WTC11 (cell line): ENCODE measurements around the gene BTBD17. TPM values are rescaled to one million over a fixed set of nuclear protein-coding genes. Genes with fewer than 3 reads are reported as not detected.

Experiments used
- ATAC-seq: fragments of 200-7000 bp; cut with Tn5 transposase; 2 replicates; pipeline ENCODE4 v1.10.0; 2021; ENCODE audit warnings: mild to moderate bottlenecking, moderate library complexity
- CTCF ChIA-PET: fragments of 300-600 bp; sonication (Branson Sonifier 250); formaldehyde crosslinking; loops from one replicate; lab custom pipeline; 2021; ENCODE audit warnings: antibody characterized with exemption; lab: Charles Lee
- POLR2A ChIA-PET: fragments of 350-600 bp; sonication (Branson Sonifier 250); formaldehyde crosslinking; loops from one replicate; lab custom pipeline; 2021; ENCODE audit warnings: antibody characterized with exemption; lab: Charles Lee
- DNase-seq: peaks from one replicate; pipeline ENCODE4 v3.0.0; 2021; ENCODE audit warnings: low spot score
- H3K27ac Mint-ChIP-seq: 2 replicates; pipeline ENCODE4 v1.8.0; 2021; ENCODE audit warnings: mixed read lengths
- H3K27me3 Mint-ChIP-seq: 2 replicates; pipeline ENCODE4 v1.8.0; 2021; ENCODE audit warnings: low read depth, mild to moderate bottlenecking, moderate library complexity, mixed read lengths
- H3K36me3 Mint-ChIP-seq: 2 replicates; pipeline ENCODE4 v1.8.0; 2021; ENCODE audit warnings: mixed read lengths
- H3K4me1 Mint-ChIP-seq: 2 replicates; pipeline ENCODE4 v1.8.0; 2022; ENCODE audit warnings: mixed read lengths
- H3K4me3 Mint-ChIP-seq: 2 replicates; pipeline ENCODE4 v1.8.0; 2021; ENCODE audit warnings: mild to moderate bottlenecking, moderate library complexity, mixed read lengths
- H3K9me3 Mint-ChIP-seq: 2 replicates; pipeline ENCODE4 v1.8.0; 2021; ENCODE audit warnings: mixed read lengths
- ATF3 ChIP-seq: sonication (generic); formaldehyde crosslinking; conservative IDR thresholded peaks from 2 replicates; pipeline ENCODE4 v1.8.1; 2022; ENCODE audit warnings: mild to moderate bottlenecking, missing genetic modification reagents
- CBFB ChIP-seq: sonication (generic); formaldehyde crosslinking; IDR thresholded peaks from 2 replicates; pipeline ENCODE4 v1.8.1; 2022; ENCODE audit warnings: mild to moderate bottlenecking, low read depth, missing genetic modification reagents
- ERG ChIP-seq: fragments of 250-450 bp; sonication (Bioruptor Pico); IDR thresholded peaks from 2 replicates; pipeline ENCODE4 v1.8.0; 2021; ENCODE audit warnings: mild to moderate bottlenecking
- GRHL2 ChIP-seq: fragments of 250-450 bp; sonication (Bioruptor Pico); IDR thresholded peaks from 2 replicates; pipeline ENCODE4 v1.8.0; 2022; ENCODE audit warnings: mild to moderate bottlenecking, moderate library complexity; ENCODE audit not compliant: insufficient replicate concordance, severe bottlenecking
- HMGXB4 ChIP-seq: sonication (generic); formaldehyde crosslinking; IDR thresholded peaks from 2 replicates; pipeline ENCODE4 v1.8.1; 2023; ENCODE audit warnings: mild to moderate bottlenecking, moderate library complexity, missing genetic modification reagents
- MAX ChIP-seq: sonication (generic); formaldehyde crosslinking; IDR thresholded peaks from 2 replicates; pipeline ENCODE4 v1.8.0; 2022; ENCODE audit warnings: mild to moderate bottlenecking, missing genetic modification reagents
- MLX ChIP-seq: sonication (generic); formaldehyde crosslinking; IDR thresholded peaks from 2 replicates; pipeline ENCODE4 v1.8.1; 2023; ENCODE audit warnings: mild to moderate bottlenecking, missing genetic modification reagents, moderate library complexity
- NR3C1 ChIP-seq: sonication (generic); formaldehyde crosslinking; conservative IDR thresholded peaks from 2 replicates; pipeline ENCODE4 v1.8.1; 2023; ENCODE audit warnings: low read depth, mild to moderate bottlenecking, missing genetic modification reagents
- OVOL2 ChIP-seq: fragments of 250-450 bp; sonication (Bioruptor Pico); IDR thresholded peaks from 2 replicates; pipeline ENCODE4 v1.9.0; 2021; ENCODE audit warnings: mild to moderate bottlenecking, borderline replicate concordance
- PRRX2 ChIP-seq: fragments of 250-450 bp; sonication (Bioruptor Pico); IDR thresholded peaks from 2 replicates; pipeline ENCODE4 v1.8.0; 2021; ENCODE audit warnings: mild to moderate bottlenecking
- SOX15 ChIP-seq: fragments of 250-450 bp; sonication (Bioruptor Pico); IDR thresholded peaks from 2 replicates; pipeline ENCODE4 v1.9.0; 2021; ENCODE audit warnings: mild to moderate bottlenecking
- SP1 ChIP-seq: sonication (generic); formaldehyde crosslinking; conservative IDR thresholded peaks from 2 replicates; pipeline ENCODE4 v1.8.1; 2022; ENCODE audit warnings: missing genetic modification reagents
- STAT6 ChIP-seq: sonication (generic); formaldehyde crosslinking; conservative IDR thresholded peaks from 2 replicates; pipeline ENCODE4 v1.8.1; 2023; ENCODE audit warnings: mild to moderate bottlenecking, low read depth, missing genetic modification reagents, moderate library complexity
- USF1 ChIP-seq: sonication (generic); formaldehyde crosslinking; IDR thresholded peaks from 2 replicates; pipeline ENCODE4 v1.8.0; 2022; ENCODE audit warnings: mild to moderate bottlenecking, missing genetic modification reagents
- ZNF671 ChIP-seq: fragments of 250-450 bp; sonication (Bioruptor Pico); IDR thresholded peaks from 2 replicates; pipeline ENCODE4 v1.8.0; 2021; ENCODE audit warnings: mild to moderate bottlenecking
- total RNA-seq: library from RNA; stranded (reverse); gene quantifications from 3 replicates; pipeline ENCODE4 v1.2.3, GENCODE V29; 2021

BTBD17 gene
- total RNA-seq, 1 experiment from 2014 or later: 0.94 TPM

- TF ChIP-seq NR3C1: no peak
Measured at GRCh38 chr17:74383141-74383540, 21.5 kb upstream of the BTBD17 start (continued).

- TF ChIP-seq NR3C1: no peak
- no peak for TF ChIP-seq ZNF671 (CRISPR knock-in tag)
- no peak for TF ChIP-seq CBFB (CRISPR knock-in tag)
- TF ChIP-seq SOX15 (CRISPR knock-in tag): no peak
- no peak for TF ChIP-seq HMGXB4 (CRISPR knock-in tag)
- TF ChIP-seq MAX (CRISPR knock-in tag): no peak
- no peak for TF ChIP-seq PRRX2 (CRISPR knock-in tag)
- TF ChIP-seq SP1 (CRISPR knock-in tag): no peak
- TF ChIP-seq STAT6 (CRISPR knock-in tag): no peak
- no peak for TF ChIP-seq OVOL2
- no peak for TF ChIP-seq ATF3
- no peak for TF ChIP-seq USF1 (CRISPR knock-in tag)
- TF ChIP-seq GRHL2: no peak
- TF ChIP-seq ERG: no peak
- TF ChIP-seq MLX (CRISPR knock-in tag): no peak
- ATAC-seq (no peak), DNase-seq (no peak)
- Mint-ChIP-seq H3K9me3 (no peaks in the 10 kb centered on the region), H3K27me3 (peaks cover 3% of the 10 kb centered on the region; the same call in 1 of the 2 replicates), H3K4me3 (no peak overlapping the region), H3K4me1 (peaks cover 13% of the 10 kb centered on the region), H3K27ac (no peak overlapping the region), H3K36me3 (no peaks in the 10 kb centered on the region)
- ChIA-PET CTCF (interaction anchor here (0.6 to 4.6 kb wide), 15 partner anchors 12 to 185 kb away, joined by 3 to 138 read pairs (median 23); partner anchors contain the start of genes BTBD17, CD300H, GPR142 and GPRC5C), POLR2A (interaction anchor here (2.3 kb wide), 1 partner anchor 73 kb away, joined by 14 read pairs; no protein-coding TSS in a partner anchor)
Measured at GRCh38 chr17:74380959-74381808, 19.5 kb upstream of the BTBD17 start.
